NCI-H1092 (cell line): Measurements from ENCODE around the gene THAP3.

ENCODE experiments used
- DNase-seq: peaks from one replicate; lab custom pipeline; 2025; lab: John Stamatoyannopoulos, UW

THAP3 gene

DNA sequence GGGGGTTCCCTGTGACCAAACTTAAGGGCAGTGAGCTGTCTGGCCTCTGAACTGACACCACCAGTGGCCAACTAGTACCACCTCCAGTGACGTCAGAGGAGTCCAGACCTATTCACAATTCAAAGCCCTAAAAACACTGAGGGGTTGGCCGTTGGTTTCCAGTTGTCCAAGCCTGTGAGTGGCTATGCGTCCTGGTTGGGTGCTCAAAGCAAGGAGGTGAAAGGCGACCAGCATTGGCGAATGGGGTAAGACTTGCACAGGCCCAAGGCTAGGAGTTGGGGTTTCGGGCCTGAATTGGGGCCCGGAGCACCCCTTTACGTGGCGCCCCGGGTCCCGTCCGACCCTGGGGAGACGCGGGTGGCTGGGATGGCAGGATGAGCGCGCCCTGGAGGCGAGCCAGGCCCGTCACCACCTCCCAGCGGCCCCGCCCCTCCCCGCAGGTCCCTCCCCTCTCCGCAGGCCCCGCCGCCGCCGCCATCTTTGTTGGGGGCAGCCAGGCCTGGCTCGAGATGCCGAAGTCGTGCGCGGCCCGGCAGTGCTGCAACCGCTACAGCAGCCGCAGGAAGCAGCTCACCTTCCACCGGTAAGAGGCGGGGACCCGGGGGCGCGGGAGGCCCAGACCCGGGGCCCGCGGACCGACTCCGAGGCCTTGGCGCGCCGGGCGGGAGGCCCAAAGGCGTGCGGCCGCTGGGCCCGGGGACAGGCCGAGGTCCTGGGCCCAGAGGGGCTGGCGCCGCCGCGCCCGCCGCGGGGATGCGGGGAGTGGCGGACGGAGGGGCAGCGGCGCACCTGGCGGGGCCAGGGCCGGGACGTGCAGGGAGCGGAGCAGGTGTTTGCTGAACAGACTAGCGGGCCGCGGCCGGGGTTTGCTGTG is at the start of gene THAP3:
Gene THAP3 (plus strand): TSS at position 159 of the 874 bp plus-strand sequence. CDS start 351 bp downstream, at position 510.
- DNase-seq = peak; percentile 92

- no peak for DNase-seq
These were observed 46.7 kb upstream of the THAP3 start for GRCh38 chr1:6577831-6578525.

DNA sequence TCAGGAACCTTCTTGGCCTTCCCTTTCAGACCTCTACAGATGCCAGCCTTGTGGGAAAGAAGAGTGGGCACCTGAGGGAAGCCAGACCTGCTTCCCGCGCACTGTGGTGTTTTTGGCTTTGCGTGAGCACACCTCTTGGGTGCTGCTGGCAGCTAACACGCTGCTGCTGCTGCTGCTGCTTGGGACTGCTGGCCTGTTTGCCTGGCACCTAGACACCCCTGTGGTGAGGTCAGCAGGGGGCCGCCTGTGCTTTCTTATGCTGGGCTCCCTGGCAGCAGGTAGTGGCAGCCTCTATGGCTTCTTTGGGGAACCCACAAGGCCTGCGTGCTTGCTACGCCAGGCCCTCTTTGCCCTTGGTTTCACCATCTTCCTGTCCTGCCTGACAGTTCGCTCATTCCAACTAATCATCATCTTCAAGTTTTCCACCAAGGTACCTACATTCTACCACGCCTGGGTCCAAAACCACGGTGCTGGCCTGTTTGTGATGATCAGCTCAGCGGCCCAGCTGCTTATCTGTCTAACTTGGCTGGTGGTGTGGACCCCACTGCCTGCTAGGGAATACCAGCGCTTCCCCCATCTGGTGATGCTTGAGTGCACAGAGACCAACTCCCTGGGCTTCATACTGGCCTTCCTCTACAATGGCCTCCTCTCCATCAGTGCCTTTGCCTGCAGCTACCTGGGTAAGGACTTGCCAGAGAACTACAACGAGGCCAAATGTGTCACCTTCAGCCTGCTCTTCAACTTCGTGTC is 45.9 kb upstream of the THAP3 start:
- DNase-seq = no peak

- peak; percentile 100 for DNase-seq
These were observed 45.1 kb upstream of the THAP3 start, which contains the start of gene ZBTB48 for GRCh38 chr1:6579374-6580118. TSS of gene ZBTB48 (plus strand) at chr1:6579994. CDS start at chr1:6580610, 616 bp downstream.

DNA sequence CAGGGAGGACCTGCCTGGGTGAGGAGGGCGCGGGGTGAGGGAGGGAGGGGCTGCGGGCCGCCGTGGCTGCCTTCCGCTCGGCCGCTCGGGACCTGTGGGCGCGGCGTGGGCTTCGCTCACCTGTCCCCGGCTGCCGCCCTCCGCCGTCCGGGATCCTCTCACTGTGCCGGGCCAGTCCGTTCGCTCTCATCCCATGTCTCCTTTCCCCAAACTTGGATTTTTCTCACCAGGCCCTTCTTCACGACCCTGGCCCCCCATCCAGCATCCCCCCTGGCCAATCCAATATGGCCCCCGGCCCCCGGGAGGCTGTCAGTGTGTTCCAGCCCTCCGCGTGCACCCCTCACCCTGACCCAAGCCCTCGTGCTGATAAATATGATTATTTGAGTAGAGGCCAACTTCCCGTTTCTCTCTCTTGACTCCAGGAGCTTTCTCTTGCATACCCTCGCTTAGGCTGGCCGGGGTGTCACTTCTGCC is 44.5 kb upstream of the THAP3 start:
- no peak for DNase-seq

DNA sequence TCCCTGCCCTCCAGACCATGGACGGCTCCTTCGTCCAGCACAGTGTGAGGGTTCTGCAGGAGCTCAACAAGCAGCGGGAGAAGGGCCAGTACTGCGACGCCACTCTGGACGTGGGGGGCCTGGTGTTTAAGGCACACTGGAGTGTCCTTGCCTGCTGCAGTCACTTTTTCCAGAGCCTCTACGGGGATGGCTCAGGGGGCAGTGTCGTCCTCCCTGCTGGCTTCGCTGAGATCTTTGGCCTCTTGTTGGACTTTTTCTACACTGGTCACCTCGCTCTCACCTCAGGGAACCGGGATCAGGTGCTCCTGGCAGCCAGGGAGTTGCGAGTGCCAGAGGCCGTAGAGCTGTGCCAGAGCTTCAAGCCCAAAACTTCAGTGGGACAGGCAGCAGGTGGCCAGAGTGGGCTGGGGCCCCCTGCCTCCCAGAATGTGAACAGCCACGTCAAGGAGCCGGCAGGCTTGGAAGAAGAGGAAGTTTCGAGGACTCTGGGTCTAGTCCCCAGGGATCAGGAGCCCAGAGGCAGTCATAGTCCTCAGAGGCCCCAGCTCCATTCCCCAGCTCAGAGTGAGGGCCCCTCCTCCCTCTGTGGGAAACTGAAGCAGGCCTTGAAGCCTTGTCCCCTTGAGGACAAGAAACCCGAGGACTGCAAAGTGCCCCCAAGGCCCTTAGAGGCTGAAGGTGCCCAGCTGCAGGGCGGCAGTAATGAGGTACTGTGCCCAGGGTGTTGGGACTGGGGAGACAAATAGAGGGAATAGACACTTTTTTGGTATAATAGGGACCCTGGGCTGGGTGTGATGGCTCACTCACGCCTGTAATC is 43.9 kb upstream of the THAP3 start:
- DNase-seq = no peak

GRCh38 chr1:6581561-6582305 is 42.9 kb upstream of the THAP3 start:
- DNase-seq = no peak

DNA sequence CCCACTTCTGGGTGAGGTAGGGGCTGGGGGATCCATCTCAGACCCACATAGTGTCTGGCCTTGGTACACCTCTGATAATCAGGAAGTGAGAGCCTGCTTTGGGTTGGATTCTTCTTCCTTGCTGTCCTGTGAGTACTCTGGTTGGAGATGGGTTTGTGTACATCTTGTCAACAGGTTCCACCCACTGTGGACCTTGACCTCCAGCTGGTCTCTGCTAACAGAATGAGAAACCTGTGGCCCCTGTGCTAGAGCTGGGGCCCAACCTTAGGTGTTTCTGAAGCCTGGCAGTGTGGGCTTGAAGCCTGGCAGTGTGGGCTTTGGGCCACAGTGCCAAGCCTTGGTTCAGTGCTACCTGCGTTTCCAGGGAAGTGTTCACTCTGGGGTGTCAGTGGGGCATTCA is 42.3 kb upstream of the THAP3 start:
- DNase-seq = no peak

- no peak for DNase-seq
These were observed 40.3 kb upstream of the THAP3 start for GRCh38 chr1:6584126-6585080.

- no peak for DNase-seq
These were observed 39.5 kb upstream of the THAP3 start for GRCh38 chr1:6585081-6585722.

DNA sequence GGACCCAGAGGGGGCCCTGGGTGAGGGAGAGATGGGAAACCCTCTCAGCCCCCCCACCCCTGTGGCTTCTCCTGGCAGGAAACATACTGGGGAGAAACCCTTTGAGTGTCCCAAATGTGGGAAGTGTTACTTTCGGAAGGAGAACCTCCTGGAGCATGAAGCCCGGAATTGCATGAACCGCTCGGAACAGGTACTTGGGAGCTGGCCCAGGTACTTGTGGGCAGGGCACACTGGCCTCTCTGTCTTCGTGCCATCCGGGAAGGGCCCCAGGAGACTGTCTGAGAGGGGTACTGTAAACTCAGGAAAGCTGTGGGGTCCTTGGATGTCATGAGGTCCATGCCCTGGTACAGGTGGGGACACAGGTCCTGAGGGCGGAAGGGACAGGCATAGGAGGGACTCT is 38.8 kb upstream of the THAP3 start:
- DNase-seq = no peak

DNA sequence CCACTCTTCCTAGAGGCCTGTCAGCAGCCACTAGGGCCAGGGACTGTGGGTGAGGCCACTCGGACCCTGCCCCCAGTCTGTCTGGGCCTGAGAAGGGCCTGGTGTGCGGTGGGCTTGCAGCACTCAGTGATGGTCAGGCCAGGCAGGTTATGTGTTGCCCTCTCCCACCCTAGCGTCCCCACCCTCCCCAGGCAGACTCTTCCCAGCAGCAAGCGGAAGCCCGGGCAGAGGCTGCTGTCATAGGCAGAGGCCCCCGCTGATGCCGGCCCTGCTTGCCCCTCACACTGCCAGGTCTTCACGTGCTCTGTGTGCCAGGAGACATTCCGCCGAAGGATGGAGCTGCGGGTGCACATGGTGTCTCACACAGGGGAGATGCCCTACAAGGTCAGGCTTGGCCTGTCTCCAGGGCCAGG is 38.3 kb upstream of the THAP3 start:
- DNase-seq = no peak

GRCh38 chr1:6587261-6588005 is 37.2 kb upstream of the THAP3 start:
- DNase-seq = peak; percentile 85

GRCh38 chr1:6588128-6588892 is 36.4 kb upstream of the THAP3 start:
- DNase-seq = no peak

GRCh38 chr1:6588893-6589520 is 35.7 kb upstream of the THAP3 start:
- no peak for DNase-seq

- DNase-seq = no peak
These were observed 34.6 kb upstream of the THAP3 start for GRCh38 chr1:6590046-6590445.
